ENCODE data around the gene ADAM17.
"Not testable (repeated sequence)": the region's sequence is repeated elsewhere in the genome, so short reads cannot be mapped to it uniquely, and the experiment has no call there.

The ADAM17 gene

DNA sequence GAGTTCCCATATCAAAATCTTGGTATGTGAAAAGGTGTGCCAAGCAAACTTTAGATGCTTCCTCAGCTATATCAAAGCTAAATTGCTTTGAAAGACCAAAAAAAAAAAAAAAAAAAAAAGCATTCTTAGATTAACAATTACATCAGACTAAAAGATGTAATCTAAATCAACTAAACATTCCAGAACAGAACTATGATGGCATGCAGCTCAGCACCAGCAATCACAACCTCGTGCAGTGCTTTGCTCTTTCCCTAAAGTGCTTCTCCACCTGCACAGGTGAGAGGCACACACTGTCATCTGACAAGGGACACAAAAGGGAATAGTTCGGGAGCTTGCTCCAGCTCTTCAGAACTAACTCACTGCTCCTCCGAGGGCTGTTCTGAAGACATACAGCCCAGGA is 37.5 kb downstream of the ADAM17 start:
- DNase-seq (ENCODE audit: extremely low spot score), result no peak
- ChIA-PET POLR2A (interaction anchor here (0.6 kb wide), 2 partner anchors 19 to 23 kb away, joined by 3 to 4 read pairs; no protein-coding TSS in a partner anchor), CTCF (interaction anchor here (1.2 to 1.9 kb wide), 5 partner anchors 9 to 149 kb away, joined by 3 to 7 read pairs (median 5); no protein-coding TSS in a partner anchor)
- TF ChIP-seq CTCF (IDR thresholded peaks at IDR 0.05; ENCODE audit: control extremely low read depth, extremely low read depth, low read depth, missing control alignments), result no peak

DNA sequence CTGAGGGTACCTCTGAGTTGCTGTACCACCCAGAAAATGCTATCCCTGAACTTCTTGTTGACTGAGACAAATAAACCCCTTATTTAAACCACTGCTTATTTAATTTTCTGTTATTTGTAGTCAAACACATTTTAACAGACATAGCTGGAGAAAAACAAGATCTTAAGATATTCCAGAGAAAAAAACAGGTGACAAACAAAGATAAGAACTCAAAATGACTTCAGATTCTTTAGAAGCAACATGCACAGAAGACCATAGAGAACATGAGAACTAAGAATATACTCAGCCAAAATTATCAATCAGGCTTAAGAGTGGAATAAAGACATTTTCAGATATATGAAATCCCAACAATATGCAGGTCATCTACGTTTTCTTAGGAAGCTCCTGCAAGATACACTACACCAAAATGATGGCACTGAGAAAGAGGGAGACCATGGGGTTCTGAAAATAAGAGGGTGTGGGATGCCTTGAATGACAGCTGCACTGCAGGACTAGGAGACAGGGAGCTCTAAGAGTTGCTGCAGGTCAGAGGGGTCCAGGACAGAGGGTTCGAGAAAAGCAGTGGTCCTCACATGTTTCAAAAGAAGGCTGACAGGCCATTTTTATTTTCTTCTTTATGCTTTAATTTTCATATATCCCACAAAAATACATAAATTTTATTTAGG is 38.4 kb downstream of the ADAM17 start:
- DNase-seq (ENCODE audit: extremely low spot score), result no peak
- POLR2A ChIA-PET, result interaction anchor here (0.6 kb wide), 1 partner anchor 20 kb away, joined by 3 read pairs; no protein-coding TSS in a partner anchor
- TF ChIP-seq CTCF (IDR thresholded peaks at IDR 0.05; ENCODE audit: control extremely low read depth, extremely low read depth, low read depth, missing control alignments), result no peak
- CTCF ChIA-PET, result interaction anchor here (1.5 to 1.9 kb wide), 4 partner anchors 8 to 150 kb away, joined by 3 to 7 read pairs (median 5); no protein-coding TSS in a partner anchor

- POLR2A ChIA-PET; DNase-seq (ENCODE audit: extremely low spot score): not testable (repeated sequence)
- CTCF ChIA-PET, result interaction anchor here (1.2 to 1.7 kb wide), 2 partner anchors 20 to 21 kb away, joined by 3 to 4 read pairs; no protein-coding TSS in a partner anchor
These were observed 41.7 kb downstream of the ADAM17 start for GRCh38 chr2:9513946-9514345.

GRCh38 chr2:9508931-9509330 is 46.7 kb downstream of the ADAM17 start:
- TF ChIP-seq CTCF (IDR thresholded peaks at IDR 0.05; ENCODE audit: control extremely low read depth, extremely low read depth, low read depth, missing control alignments), result no peak
- POLR2A ChIA-PET, result no interaction called here
- CTCF ChIA-PET, result interaction anchor here (1.1 to 1.5 kb wide), 3 partner anchors 9 to 21 kb away, joined by 3 to 5 read pairs (median 4); no protein-coding TSS in a partner anchor

DNA sequence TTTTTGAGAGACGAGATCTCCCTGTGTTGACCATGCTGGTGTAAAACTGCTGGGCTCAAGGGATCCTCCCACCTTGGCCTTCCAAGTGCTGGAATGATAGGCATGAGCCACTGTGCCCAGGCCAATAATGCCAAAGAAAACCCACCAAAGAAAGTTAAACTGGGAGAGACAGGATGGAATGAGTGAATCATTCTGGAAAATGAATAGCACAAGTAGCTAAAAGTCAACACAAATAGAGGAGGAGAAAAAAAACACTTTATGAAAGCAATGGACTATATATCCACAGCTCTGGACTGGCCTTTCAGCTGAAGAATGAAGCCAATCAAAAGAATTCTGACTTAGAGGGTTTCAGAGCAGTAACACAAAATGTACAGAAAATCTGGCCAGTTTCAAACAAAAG is 57.4 kb downstream of the ADAM17 start:
- no peak for DNase-seq (ENCODE audit: extremely low spot score)
- ChIA-PET POLR2A (no interaction called here), CTCF (interaction anchor here (1.2 kb wide), 1 partner anchor 21 kb away, joined by 3 read pairs; no protein-coding TSS in a partner anchor)
- TF ChIP-seq CTCF (IDR thresholded peaks at IDR 0.05; ENCODE audit: control extremely low read depth, extremely low read depth, low read depth, missing control alignments), result no peak

More at GRCh38 chr2:9508931-9509330, 46.7 kb downstream of the ADAM17 start:
- DNase-seq (ENCODE audit: extremely low spot score), result no peak

- CTCF ChIA-PET, result no interaction called here
- DNase-seq (ENCODE audit: extremely low spot score), result no peak
- POLR2A ChIA-PET, result no interaction called here
- no peak for TF ChIP-seq CTCF (IDR thresholded peaks at IDR 0.05; ENCODE audit: control extremely low read depth, extremely low read depth, low read depth, missing control alignments)
These were observed 58.6 kb downstream of the ADAM17 start for GRCh38 chr2:9497017-9497416.

DNA sequence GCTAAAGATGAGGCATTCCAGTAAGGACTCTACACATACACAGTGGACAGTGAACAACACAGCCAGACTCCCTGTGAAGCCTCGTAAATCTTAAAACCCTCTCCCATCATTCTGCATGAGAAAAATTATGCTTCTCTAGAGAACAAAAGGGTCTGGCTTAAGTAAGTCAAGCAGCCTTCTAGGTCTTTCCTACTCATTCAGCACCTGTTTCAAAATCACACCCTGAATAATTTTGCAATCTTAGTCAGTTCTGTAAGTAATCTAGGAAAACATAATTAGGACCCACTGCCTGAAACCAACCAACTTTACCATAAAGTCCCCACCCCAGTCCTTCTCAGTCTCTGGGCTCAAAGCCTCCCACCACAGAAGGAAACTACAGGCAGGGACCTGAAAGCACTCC is 61.5 kb downstream of the ADAM17 start:
- DNase-seq (ENCODE audit: extremely low spot score), result no peak
- TF ChIP-seq CTCF (IDR thresholded peaks at IDR 0.05; ENCODE audit: control extremely low read depth, extremely low read depth, low read depth, missing control alignments), result no peak
- CTCF ChIA-PET, result interaction anchor here (1.3 kb wide), 1 partner anchor 11 kb away, joined by 5 read pairs; no protein-coding TSS in a partner anchor
- POLR2A ChIA-PET, result interaction anchor here (0.6 kb wide), 1 partner anchor 14 kb away, joined by 5 read pairs; no protein-coding TSS in a partner anchor
